ENCODE measurements around the gene ZFPL1. TPM values are rescaled to one million over a fixed set of nuclear protein-coding genes. Genes with fewer than 3 reads are reported as not detected.

The ZFPL1 gene
- total and polyA plus RNA-seq, 9 of the 15 experiments (the other 6 are each of a cell fraction or from before 2014, with no cell fraction given): 3.7 to 37.5 (median 22.7) TPM

- TF ChIP-seq E2F6 (IDR thresholded peaks at IDR 0.05; ENCODE audit: borderline replicate concordance in 1 of 2, extremely low read depth in 1 of 2, insufficient read depth in 1 of 2, insufficient read length in 1 of 2, low read depth in 1 of 2, low read length in 1 of 2, poor library complexity in 1 of 2, severe bottlenecking in 1 of 2) (peak; percentile 43 to 54), ZNF583 (CRISPR knock-in tag; IDR thresholded peaks at IDR 0.05) (peak; percentile 8; the same call in 1 of the 2 replicates), ZBTB2 (IDR thresholded peaks at IDR 0.05) (no peak), ZNF395 (CRISPR knock-in tag; IDR thresholded peaks at IDR 0.05) (no peak), GATA2 (CRISPR knock-in tag; IDR thresholded peaks at IDR 0.05) (0 out of 2 replicates have a peak, but pooled peaks have one; percentile 34), ZNF431 (CRISPR knock-in tag; IDR thresholded peaks at IDR 0.05) (peak; percentile 40; the same call in 1 of the 2 replicates), EGR1 (conservative IDR thresholded peaks at IDR 0.05) (0 out of 2 replicates have a peak, but pooled peaks have one; percentile 31), CREB3 (tag; conservative IDR thresholded peaks at IDR 0.05; ENCODE audit: low read depth) (0 out of 2 replicates have a peak, but pooled peaks have one; percentile 52)
Observed at GRCh38 chr11:65059959-65060824, 23.8 kb upstream of the ZFPL1 start (continued).

Measured in K562 (cell line).